ENCODE measurements around the gene ETV4. TPM values are rescaled to one million over a fixed set of nuclear protein-coding genes. Genes with fewer than 3 reads are reported as not detected.

Gene ETV4
- total and polyA plus RNA-seq, 2 of the 13 experiments (the other 11 are each of a cell fraction or from before 2014, with no cell fraction given), result 128 to 330 TPM

GRCh38 chr17:43524945-43525575 is 21.1 kb downstream of the ETV4 start (continued):
- TF ChIP-seq HNF1A (IDR thresholded peaks at IDR 0.05; ENCODE audit: low read depth) (no peak), HNF1A (CRISPR knock-in tag; IDR thresholded peaks at IDR 0.05; ENCODE audit: borderline replicate concordance) (no peak), MAF1 (CRISPR knock-in tag; IDR thresholded peaks at IDR 0.05; ENCODE audit: borderline replicate concordance) (no peak), KAT2B (IDR thresholded peaks at IDR 0.05; ENCODE audit: borderline replicate concordance, low read depth, low read length) (no peak), NFATC3 (CRISPR knock-in tag; IDR thresholded peaks at IDR 0.05) (no peak), PLRG1 (conservative IDR thresholded peaks at IDR 0.05) (no peak), GMEB2 (CRISPR knock-in tag; IDR thresholded peaks at IDR 0.05; ENCODE audit: low read depth) (no peak), FOXK1 (CRISPR knock-in tag; IDR thresholded peaks at IDR 0.05; ENCODE audit: borderline replicate concordance, low read depth) (no peak), TEAD3 (CRISPR knock-in tag; optimal IDR thresholded peaks at IDR 0.05; ENCODE audit: borderline replicate concordance) (peak; percentile 43), HDAC6 (IDR thresholded peaks at IDR 0.05; ENCODE audit: low read depth, low read length) (no peak), ZSCAN5A (CRISPR knock-in tag; IDR thresholded peaks at IDR 0.05; ENCODE audit: borderline replicate concordance) (no peak), DRAP1 (CRISPR knock-in tag; IDR thresholded peaks at IDR 0.05) (0 out of 2 replicates have a peak, but pooled peaks have one; percentile 28), ZNF780A (CRISPR knock-in tag; IDR thresholded peaks at IDR 0.05) (no peak), HOXA5 (CRISPR knock-in tag; IDR thresholded peaks at IDR 0.05) (no peak)
